A673 (cell line): ENCODE data around the gene HPS4. TPM values are rescaled to one million over a fixed set of nuclear protein-coding genes. Genes with fewer than 3 reads are reported as not detected.

Experiments used
- BruUV-seq: library from RNA; stranded (reverse); fragments of 400-500 nt; replicated peaks from 2 replicates; lab custom pipeline; 2021; lab: Mats Ljungman, UMichigan
- CTCF ChIA-PET: fragments of 300-600 bp; sonication (Branson Sonifier 250); formaldehyde crosslinking; loops from one replicate; lab custom pipeline; 2022; ENCODE audit warnings: antibody characterized with exemption; lab: Charles Lee
- POLR2A ChIA-PET: fragments of 300-600 bp; sonication (Branson Sonifier 250); formaldehyde crosslinking; loops from one replicate; lab custom pipeline; 2022; ENCODE audit warnings: antibody characterized with exemption; ENCODE audit not compliant: low non-redundant PET; lab: Charles Lee
- DNase-seq: peaks from one replicate; pipeline ENCODE4 v3.0.0-alpha.2; 2015; ENCODE audit warnings: low spot score
- H3K27ac ChIP-seq: fragments of 200-600 bp; sonication (generic); 2 replicates; pipeline ENCODE4 v1.5.1; 2016; ENCODE audit warnings: mixed run types, low read depth, mild to moderate bottlenecking, mixed read lengths, antibody characterized with exemption, low read length; ENCODE audit not compliant: poor library complexity, severe bottlenecking
- H3K27me3 ChIP-seq: fragments of 200-600 bp; sonication (generic); replicated peaks from 2 replicates; pipeline ENCODE4 v1.6.1; 2017; ENCODE audit warnings: mixed run types, low read depth, mild to moderate bottlenecking, mixed read lengths, antibody characterized with exemption, low read length; ENCODE audit not compliant: insufficient read depth, poor library complexity
- H3K36me3 ChIP-seq: fragments of 200-600 bp; sonication (generic); 2 replicates; pipeline ENCODE4 v1.6.1; 2016; ENCODE audit warnings: mixed run types, mild to moderate bottlenecking, mixed read lengths, antibody characterized with exemption, low read length; ENCODE audit not compliant: insufficient read depth, poor library complexity, severe bottlenecking
- H3K4me1 ChIP-seq: fragments of 200-600 bp; sonication (generic); 2 replicates; pipeline ENCODE4 v1.6.1; 2017; ENCODE audit warnings: mixed run types, mild to moderate bottlenecking, mixed read lengths, antibody characterized with exemption, low read length; ENCODE audit not compliant: insufficient read depth, poor library complexity, severe bottlenecking
- H3K4me3 ChIP-seq: fragments of 200-600 bp; sonication (generic); 2 replicates; pipeline ENCODE4 v1.5.1; 2016; ENCODE audit warnings: low read depth, mixed run types, mild to moderate bottlenecking, mixed read lengths, low read length; ENCODE audit not compliant: poor library complexity, severe bottlenecking
- H3K9me3 ChIP-seq: fragments of 200-600 bp; sonication (generic); 2 replicates; pipeline ENCODE4 v1.6.1; 2016; ENCODE audit warnings: mixed run types, low read depth, mild to moderate bottlenecking, mixed read lengths, antibody characterized with exemption, low read length; ENCODE audit not compliant: poor library complexity, severe bottlenecking
- CTCF ChIP-seq: fragments of 300-800, 200-600 bp; sonication (generic); conservative IDR thresholded peaks from 2 replicates; pipeline ENCODE4 v1.5.1; 2017; ENCODE audit warnings: low read depth, mild to moderate bottlenecking, antibody characterized with exemption, low read length, moderate library complexity, mixed read lengths
- EZH2 ChIP-seq: fragments of 200-600 bp; sonication (generic); IDR thresholded peaks from 2 replicates; pipeline ENCODE4 v1.6.1; 2017; ENCODE audit warnings: borderline replicate concordance, low read depth, mild to moderate bottlenecking, mixed read lengths, antibody characterized with exemption, low read length; ENCODE audit not compliant: poor library complexity, severe bottlenecking
- intact Hi-C: fragments of 100-400 bp; cut with micrococcal nuclease; formaldehyde crosslinking; loops from one replicate; pipeline ENCODE4 v1.10.0; 2022; ENCODE audit not compliant: unreplicated experiment
- total RNA-seq: library from RNA; stranded (reverse); gene quantifications from 2 replicates; pipeline ENCODE4 v1.2.3, GENCODE V29; 2021

The HPS4 gene
- total RNA-seq, 1 experiment from 2014 or later: 47.9 TPM

GRCh38 chr22:26430600-26430999, 53.0 kb downstream of the HPS4 start:
- no TSS peak for BruUV-seq
- H3K27ac ChIP-seq: no peak overlapping the region
- CTCF ChIA-PET: no interaction called here
- POLR2A ChIA-PET: no interaction called here
- no peak overlapping the region for H3K4me3 ChIP-seq
- no peak for TF ChIP-seq EZH2
- no peak for TF ChIP-seq CTCF
- no peaks in the 10 kb centered on the region for H3K9me3 ChIP-seq
- DNase-seq: no peak
- peaks cover 16% of the 10 kb centered on the region for H3K27me3 ChIP-seq
- intact Hi-C loops: no loop called here
- no peaks in the 10 kb centered on the region for H3K36me3 ChIP-seq
- peaks cover 11% of the 10 kb centered on the region for H3K4me1 ChIP-seq

GRCh38 chr22:26429458-26430286, 53.9 kb downstream of the HPS4 start:
- no TSS peak for BruUV-seq
- Histone ChIP-seq H3K27me3 (peaks cover 24% of the 10 kb centered on the region), H3K4me1 (peaks cover 11% of the 10 kb centered on the region), H3K9me3 (no peaks in the 10 kb centered on the region), H3K36me3 (no peaks in the 10 kb centered on the region), H3K27ac (no peak overlapping the region), H3K4me3 (peak overlapping the region; percentile 64)
- DNase-seq: no peak
- intact Hi-C loops: no loop called here
- POLR2A ChIA-PET: no interaction called here
- CTCF ChIA-PET: interaction anchor here (0.6 kb wide), 1 partner anchor 72 kb away, joined by 3 read pairs; no protein-coding TSS in a partner anchor
- TF ChIP-seq CTCF (no peak), EZH2 (no peak)

- peaks cover 11% of the 10 kb centered on the region for H3K4me1 ChIP-seq
- H3K27me3 ChIP-seq: peaks cover 30% of the 10 kb centered on the region
- ChIA-PET CTCF (interaction anchor here (0.6 kb wide), 1 partner anchor 73 kb away, joined by 3 read pairs; no protein-coding TSS in a partner anchor), POLR2A (interaction anchor here (0.5 kb wide), 1 partner anchor 228 kb away, joined by 7 read pairs; no protein-coding TSS in a partner anchor)
- intact Hi-C loops: no loop called here
- no peak within 1 kb of the TSS for H3K27ac ChIP-seq
- BruUV-seq: no TSS peak
- TF ChIP-seq CTCF (no peak), EZH2 (no peak)
- H3K36me3 ChIP-seq: no peaks in the 10 kb centered on the region
- peak; percentile 80 for DNase-seq
- peak within 1 kb of the TSS; percentile 64 for H3K4me3 ChIP-seq
- no peaks in the 10 kb centered on the region for H3K9me3 ChIP-seq
Measured at GRCh38 chr22:26428515-26429457, 54.8 kb downstream of the HPS4 start, which contains the start of gene ASPHD2. ASPHD2 (plus strand) TSS chr22:26429260; CDS start chr22:26433616, 4,356 bp downstream.
